Measurements from ENCODE around the gene SHISAL1.

DNA sequence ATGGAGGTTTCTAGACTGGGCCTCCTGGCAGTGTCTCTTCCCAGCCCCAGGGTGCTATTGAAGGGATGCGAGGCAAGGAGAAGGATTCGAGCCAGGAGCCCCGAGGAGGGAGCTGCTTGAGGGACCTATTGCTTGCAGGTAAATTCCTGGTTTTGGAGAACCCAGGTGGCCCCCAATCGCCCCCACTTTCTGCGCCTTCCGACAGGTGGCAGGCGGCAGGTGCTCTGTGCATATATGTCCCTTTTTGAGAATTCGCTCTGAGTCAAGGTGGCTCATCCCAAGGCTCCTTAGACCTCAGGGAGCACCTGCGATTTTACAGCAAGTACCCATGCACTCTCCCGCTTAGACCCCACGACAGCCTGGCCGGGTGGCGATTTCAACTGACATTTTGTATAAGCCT lies 40.3 kb upstream of the SHISAL1 start:
- TF ChIP-seq ZZZ3 (IDR thresholded peaks at IDR 0.05; ENCODE audit: control insufficient read depth, insufficient read length, low read depth) (no peak), CTCF (IDR thresholded peaks at IDR 0.05 in 2 of 3, conservative IDR thresholded peaks at IDR 0.05 in 1 of 3; ENCODE audit: control insufficient read depth in 2 of 3, extremely low read depth in 1 of 3, insufficient read depth in 1 of 3, low read depth in 3 of 3, low read length in 3 of 3) (no peak), NFIC (IDR thresholded peaks at IDR 0.05; ENCODE audit: low read depth, low read length) (no peak), USF2 (IDR thresholded peaks at IDR 0.05; ENCODE audit: borderline replicate concordance, low read depth, low read length) (no peak), MXI1 (IDR thresholded peaks at IDR 0.05; ENCODE audit: low read depth, low read length) (no peak), MTA2 (IDR thresholded peaks at IDR 0.05; ENCODE audit: low read depth) (no peak)

Data from GM12878 (cell line).